SK-N-SH (cell line): ENCODE results near the gene NAV1. TPM values are rescaled to one million over a fixed set of nuclear protein-coding genes. Genes with fewer than 3 reads are reported as not detected.

Experiments
- CTCF ChIA-PET: fragments of 300-600, 350-600 bp; formaldehyde crosslinking; extraction: SDS; loops from one replicate; lab custom pipeline; 2021; lab: Yijun Ruan, JAX
- POLR2A ChIA-PET: fragments of 350-600 bp; sonication (Branson Sonifier 250); formaldehyde crosslinking; extraction: SDS; loops from one replicate; lab custom pipeline; 2020; ENCODE audit warnings: antibody characterized with exemption, inconsistent platforms; lab: Yijun Ruan, JAX
- DNase-seq: peaks from one replicate; pipeline ENCODE4 v3.0.0; 2012
- H2AFZ ChIP-seq: fragments of 200-600 bp; sonication (generic); 2 replicates; pipeline ENCODE4 v1.8.1; 2016; ENCODE audit warnings: antibody characterized with exemption, mild to moderate bottlenecking, low read depth
- H3F3A ChIP-seq: fragments of 200-600 bp; sonication (generic); replicated peaks from 2 replicates; pipeline ENCODE3; 2016; ENCODE audit warnings: antibody characterized with exemption, mild to moderate bottlenecking; ENCODE audit not compliant: insufficient read depth
- H3K27ac ChIP-seq, 2 experiments: fragments of 200-500 bp in 1 of 2; fragments of 200-600 bp in 1 of 2; sonication (Bioruptor generic) in 1 of 2; sonication (generic), shearing (Covaris generic) in 1 of 2; 2 replicates each; pipeline versions ENCODE4 v1.5.1 to v1.6.1; 2014 to 2016; ENCODE audit warnings: low read depth in 2 of 2, inconsistent platforms in 1 of 2, low read length in 1 of 2, mild to moderate bottlenecking in 1 of 2, mixed read lengths in 1 of 2
- H3K27me3 ChIP-seq: fragments of 200-600 bp; sonication (generic), shearing (Covaris generic); 2 replicates; pipeline ENCODE4 v1.6.1; 2016; ENCODE audit warnings: mixed run types; ENCODE audit not compliant: insufficient read depth
- H3K36me3 ChIP-seq, 2 experiments: fragments of 200-500 bp in 1 of 2; fragments of 200-600 bp in 1 of 2; sonication (Bioruptor generic) in 1 of 2; sonication (generic) in 1 of 2; replicated peaks in 1 of 2; 2 replicates each; pipeline versions ENCODE3 to v1.5.1; 2014 to 2016; ENCODE audit warnings: low read length in 1 of 2, mild to moderate bottlenecking in 1 of 2; ENCODE audit not compliant: insufficient read depth in 2 of 2, control insufficient read depth in 1 of 2
- H3K4me1 ChIP-seq, 2 experiments: fragments of 200-500 bp in 1 of 2; fragments of 200-600 bp in 1 of 2; sonication (Bioruptor generic) in 1 of 2; sonication (generic), shearing (Covaris generic) in 1 of 2; 2 replicates each; pipeline versions ENCODE4 v1.5.1 to v1.6.1; 2014 to 2016; ENCODE audit warnings: low read depth in 1 of 2, low read length in 1 of 2, mixed run types in 1 of 2; ENCODE audit not compliant: insufficient read depth in 2 of 2, control insufficient read depth in 1 of 2
- H3K4me2 ChIP-seq: fragments of 200-600 bp; sonication (generic), shearing (Covaris generic); 2 replicates; pipeline ENCODE4 v1.6.1; 2017; ENCODE audit warnings: mixed run types
- H3K4me3 ChIP-seq, 2 experiments: fragments of 200-500 bp in 1 of 2; fragments of 200-600 bp in 1 of 2; sonication (Bioruptor generic) in 1 of 2; sonication (generic), shearing (Covaris generic) in 1 of 2; 2 replicates each; pipeline versions ENCODE4 v1.5.1 to v1.8.1; 2014 to 2016; ENCODE audit warnings: low read depth in 2 of 2, inconsistent platforms in 1 of 2, low read length in 1 of 2, mild to moderate bottlenecking in 1 of 2, mixed read lengths in 1 of 2, moderate library complexity in 1 of 2
- H3K79me2 ChIP-seq: fragments of 200-600 bp; sonication (generic); 2 replicates; pipeline ENCODE4 v1.8.1; 2017; ENCODE audit warnings: mild to moderate bottlenecking; ENCODE audit not compliant: insufficient read depth
- H3K9ac ChIP-seq: fragments of 200-600 bp; sonication (generic); 2 replicates; pipeline ENCODE4 v1.6.1; 2017; ENCODE audit warnings: mixed run types
- H3K9me2 ChIP-seq: fragments of 200-600 bp; sonication (generic); 2 replicates; pipeline ENCODE4 v1.6.1; 2017; ENCODE audit warnings: mixed run types
- H3K9me3 ChIP-seq: fragments of 200-600 bp; sonication (generic); 2 replicates; pipeline ENCODE4 v1.6.1; 2017; ENCODE audit warnings: mixed run types, mild to moderate bottlenecking, moderate library complexity
- H4K20me1 ChIP-seq: fragments of 200-600 bp; sonication (generic); 2 replicates; pipeline ENCODE4 v1.6.1; 2017; ENCODE audit warnings: mild to moderate bottlenecking, mixed run types; ENCODE audit not compliant: insufficient read depth
- CHD2 ChIP-seq: fragments of 150-350 bp; IDR thresholded peaks from 2 replicates; pipeline ENCODE4 v1.6.1; 2018; ENCODE audit warnings: low read length; ENCODE audit not compliant: partially characterized antibody
- EP300 ChIP-seq, 2 experiments: IDR thresholded peaks; 2 replicates each; pipeline versions ENCODE4 v1.4.0 to v1.6.1; 2012; ENCODE audit warnings: borderline replicate concordance in 1 of 2, low read depth in 1 of 2, low read length in 1 of 2
- EZH2phosphoT487 ChIP-seq: fragments of 200-600 bp; sonication (generic); IDR thresholded peaks from 2 replicates; pipeline ENCODE4 v1.6.1; 2017; ENCODE audit warnings: low read depth, mixed run types, mild to moderate bottlenecking, antibody characterized with exemption, moderate library complexity, borderline replicate concordance
- FOXJ3 ChIP-seq: sonication (generic); formaldehyde crosslinking; IDR thresholded peaks from 2 replicates; pipeline ENCODE4 v1.5.1; 2020; ENCODE audit warnings: mild to moderate bottlenecking, missing genetic modification reagents
- GABPA ChIP-seq: IDR thresholded peaks from 2 replicates; pipeline ENCODE4 v1.4.0; 2012; ENCODE audit warnings: low read depth, mild to moderate bottlenecking
- GATA2 ChIP-seq: sonication (generic); formaldehyde crosslinking; IDR thresholded peaks from 2 replicates; pipeline ENCODE4 v1.5.0; 2020; ENCODE audit warnings: mild to moderate bottlenecking, missing genetic modification reagents
- JUND ChIP-seq: IDR thresholded peaks from 2 replicates; pipeline ENCODE4 v1.4.0; 2012
- MEF2A ChIP-seq: IDR thresholded peaks from 2 replicates; pipeline ENCODE4 v1.4.0; 2012; ENCODE audit warnings: low read depth, borderline replicate concordance
- MXI1 ChIP-seq: IDR thresholded peaks from 2 replicates; pipeline ENCODE4 v1.6.1; 2012; ENCODE audit warnings: mild to moderate bottlenecking, low read depth, low read length, improper control_type of control experiment
- NFIC ChIP-seq: IDR thresholded peaks from 2 replicates; pipeline ENCODE4 v1.4.0; 2012; ENCODE audit warnings: borderline replicate concordance
- POLR2AphosphoS5 ChIP-seq: IDR thresholded peaks from 2 replicates; pipeline ENCODE4 v1.6.1; 2012; ENCODE audit warnings: low read depth, low read length
- RAD21 ChIP-seq: IDR thresholded peaks from 2 replicates; pipeline ENCODE4 v1.6.1; 2012; ENCODE audit warnings: mild to moderate bottlenecking, low read length
- RXRA ChIP-seq: IDR thresholded peaks from 2 replicates; pipeline ENCODE4 v1.4.0; 2012; ENCODE audit warnings: low read depth, mild to moderate bottlenecking, borderline replicate concordance
- SMC3 ChIP-seq: IDR thresholded peaks from 2 replicates; pipeline ENCODE4 v1.6.1; 2012; ENCODE audit warnings: low read depth, low read length, improper control_type of control experiment
- TAF1 ChIP-seq: IDR thresholded peaks from 2 replicates; pipeline ENCODE4 v1.6.1; 2012; ENCODE audit warnings: low read depth, mild to moderate bottlenecking, low read length, moderate library complexity, borderline replicate concordance
- WGBS: methylation state at CpG from one replicate; pipeline ENCODE4 v1.1.6; 2017; ENCODE audit warnings: low lambda C conversion rate; 5-methylcytosine and 5-hydroxymethylcytosine counted together
- polyA plus RNA-seq, 3 experiments: library from polyadenylated mRNA; depleted of rRNA; stranded (reverse); fragments of >200 nt; gene quantifications; 2 replicates each; pipeline ENCODE4 v1.2.3, GENCODE V29; 2012
- TF ChIP-seq, protein P1 (sequence below): fragments of 150-350 bp; IDR thresholded peaks from 2 replicates; pipeline ENCODE4 v1.6.1; 2017; ENCODE audit warnings: antibody characterized with exemption, low read length, low read depth, borderline replicate concordance
- TF ChIP-seq, protein P2 (sequence below): IDR thresholded peaks from 2 replicates; pipeline ENCODE4 v1.4.0; 2012; ENCODE audit warnings: low read depth
- TF ChIP-seq, protein P3 (sequence below): IDR thresholded peaks from 2 replicates; pipeline ENCODE4 v1.4.0; 2012; ENCODE audit warnings: low read depth, borderline replicate concordance
- TF ChIP-seq, protein P4 (sequence below): IDR thresholded peaks from 2 replicates; pipeline ENCODE4 v1.4.0; 2012; ENCODE audit warnings: low read depth, borderline replicate concordance

NAV1 gene
- polyA plus RNA-seq, 1 of the 3 experiments (the other 2 are of a cell fraction): 16.1 TPM

DNA sequence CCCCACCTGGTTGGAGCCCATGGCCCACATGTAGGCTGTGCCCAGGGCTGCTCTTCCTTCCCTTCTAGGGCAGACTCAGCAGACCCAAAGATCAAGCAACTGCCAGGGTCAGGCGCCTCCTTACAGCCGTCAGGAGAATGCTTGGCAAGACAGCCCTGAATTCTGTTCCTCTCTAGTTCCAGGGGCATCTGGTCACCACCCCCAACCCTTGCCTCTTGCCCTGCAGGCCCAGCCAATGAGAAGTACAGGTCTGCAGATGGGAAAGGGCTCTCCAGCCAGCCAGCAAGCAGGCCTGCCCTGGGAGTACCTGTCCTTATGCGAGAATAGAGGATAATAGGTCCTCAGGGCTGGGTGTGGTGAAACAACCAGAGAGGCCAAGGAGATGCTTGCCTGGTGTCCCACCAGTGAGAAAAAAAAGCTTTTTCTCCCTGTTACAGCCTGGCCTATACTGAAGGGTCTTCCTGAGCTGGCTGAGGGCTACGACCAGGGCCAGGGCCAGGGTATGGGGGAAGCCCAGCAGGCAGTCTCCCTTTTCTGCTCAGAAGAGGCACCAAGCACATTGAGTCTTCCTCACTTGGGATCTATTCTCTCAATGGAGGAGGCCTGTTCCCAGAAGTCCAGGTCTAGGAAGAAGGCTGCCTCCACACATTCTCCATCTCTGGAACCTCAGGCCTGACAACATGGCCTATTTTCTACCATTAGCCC, 31.4 kb downstream of the NAV1 start:
- Histone ChIP-seq H3K27ac (peak overlapping the region; percentile 5 to 72; a peak in 3 of 4 replicates), H3K4me1 (peaks cover 0 to 34% of the 10 kb centered on the region in 2 experiments; a peak in 2 of 4 replicates), H3K4me2 (no peak overlapping the region), H3K9ac (no peak overlapping the region), H4K20me1 (peaks cover 98% of the 10 kb centered on the region), H3F3A (peaks cover 5% of the 10 kb centered on the region), H3K27me3 (no peaks in the 10 kb centered on the region), H3K4me3 (no peak overlapping the region)
- CTCF ChIA-PET: interaction anchor here (0.8 to 2.7 kb wide), 8 partner anchors 11 to 223 kb away, joined by 3 to 15 read pairs (median 4); no protein-coding TSS in a partner anchor
- DNase-seq: no peak
- POLR2A ChIA-PET: interaction anchor here (1.3 kb wide), 1 partner anchor 12 kb away, joined by 3 read pairs; no protein-coding TSS in a partner anchor
- no peak for TF ChIP-seq GATA2 (CRISPR knock-in tag)
- TF ChIP-seq RAD21: no peak
- TF ChIP-seq JUND: no peak
- TF ChIP-seq CHD2: no peak
- TF ChIP-seq, protein P1, sequence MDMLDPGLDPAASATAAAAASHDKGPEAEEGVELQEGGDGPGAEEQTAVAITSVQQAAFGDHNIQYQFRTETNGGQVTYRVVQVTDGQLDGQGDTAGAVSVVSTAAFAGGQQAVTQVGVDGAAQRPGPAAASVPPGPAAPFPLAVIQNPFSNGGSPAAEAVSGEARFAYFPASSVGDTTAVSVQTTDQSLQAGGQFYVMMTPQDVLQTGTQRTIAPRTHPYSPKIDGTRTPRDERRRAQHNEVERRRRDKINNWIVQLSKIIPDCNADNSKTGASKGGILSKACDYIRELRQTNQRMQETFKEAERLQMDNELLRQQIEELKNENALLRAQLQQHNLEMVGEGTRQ: no peak
- TF ChIP-seq, protein P2, sequence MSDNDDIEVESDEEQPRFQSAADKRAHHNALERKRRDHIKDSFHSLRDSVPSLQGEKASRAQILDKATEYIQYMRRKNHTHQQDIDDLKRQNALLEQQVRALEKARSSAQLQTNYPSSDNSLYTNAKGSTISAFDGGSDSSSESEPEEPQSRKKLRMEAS: no peak
- TF ChIP-seq POLR2AphosphoS5: no peak
- no peak for TF ChIP-seq FOXJ3
- TF ChIP-seq, protein P3, sequence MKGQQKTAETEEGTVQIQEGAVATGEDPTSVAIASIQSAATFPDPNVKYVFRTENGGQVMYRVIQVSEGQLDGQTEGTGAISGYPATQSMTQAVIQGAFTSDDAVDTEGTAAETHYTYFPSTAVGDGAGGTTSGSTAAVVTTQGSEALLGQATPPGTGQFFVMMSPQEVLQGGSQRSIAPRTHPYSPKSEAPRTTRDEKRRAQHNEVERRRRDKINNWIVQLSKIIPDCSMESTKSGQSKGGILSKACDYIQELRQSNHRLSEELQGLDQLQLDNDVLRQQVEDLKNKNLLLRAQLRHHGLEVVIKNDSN: no peak
- no peak for TF ChIP-seq RXRA
- TF ChIP-seq GABPA: no peak
- TF ChIP-seq MXI1: no peak
- TF ChIP-seq MEF2A: no peak
- no peak for TF ChIP-seq EZH2phosphoT487
- TF ChIP-seq, protein P4, sequence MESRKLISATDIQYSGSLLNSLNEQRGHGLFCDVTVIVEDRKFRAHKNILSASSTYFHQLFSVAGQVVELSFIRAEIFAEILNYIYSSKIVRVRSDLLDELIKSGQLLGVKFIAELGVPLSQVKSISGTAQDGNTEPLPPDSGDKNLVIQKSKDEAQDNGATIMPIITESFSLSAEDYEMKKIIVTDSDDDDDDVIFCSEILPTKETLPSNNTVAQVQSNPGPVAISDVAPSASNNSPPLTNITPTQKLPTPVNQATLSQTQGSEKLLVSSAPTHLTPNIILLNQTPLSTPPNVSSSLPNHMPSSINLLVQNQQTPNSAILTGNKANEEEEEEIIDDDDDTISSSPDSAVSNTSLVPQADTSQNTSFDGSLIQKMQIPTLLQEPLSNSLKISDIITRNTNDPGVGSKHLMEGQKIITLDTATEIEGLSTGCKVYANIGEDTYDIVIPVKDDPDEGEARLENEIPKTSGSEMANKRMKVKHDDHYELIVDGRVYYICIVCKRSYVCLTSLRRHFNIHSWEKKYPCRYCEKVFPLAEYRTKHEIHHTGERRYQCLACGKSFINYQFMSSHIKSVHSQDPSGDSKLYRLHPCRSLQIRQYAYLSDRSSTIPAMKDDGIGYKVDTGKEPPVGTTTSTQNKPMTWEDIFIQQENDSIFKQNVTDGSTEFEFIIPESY: no peak
- TF ChIP-seq SMC3: no peak
- TF ChIP-seq NFIC: no peak
- TF ChIP-seq EP300 (IDR thresholded peaks at IDR 0.05; ENCODE audit: borderline replicate concordance in 1 of 2, low read depth in 1 of 2, low read length in 1 of 2): no peak
- TF ChIP-seq TAF1: no peak
- TF ChIP-seq, all 33 proteins: peak for 0
- Histone ChIP-seq H2AFZ (no peak overlapping the region), H3K9me3 (no peaks in the 10 kb centered on the region), H3K79me2 (peaks cover 100% of the 10 kb centered on the region), H3K36me3 (peaks cover 4 to 27% of the 10 kb centered on the region in 2 experiments), H3K9me2 (no peaks in the 10 kb centered on the region)
- WGBS: 100% methylated on average over 1 of the region's 4 CpGs
